ENCODE measurements around the gene SMAD3. TPM values are rescaled to one million over a fixed set of nuclear protein-coding genes. Genes with fewer than 3 reads are reported as not detected.

Gene SMAD3
- total and polyA plus RNA-seq, 10 of the 15 experiments (the other 5 are each of a cell fraction or from before 2014, with no cell fraction given) = 5.6 to 43.2 (median 16.0) TPM

DNA sequence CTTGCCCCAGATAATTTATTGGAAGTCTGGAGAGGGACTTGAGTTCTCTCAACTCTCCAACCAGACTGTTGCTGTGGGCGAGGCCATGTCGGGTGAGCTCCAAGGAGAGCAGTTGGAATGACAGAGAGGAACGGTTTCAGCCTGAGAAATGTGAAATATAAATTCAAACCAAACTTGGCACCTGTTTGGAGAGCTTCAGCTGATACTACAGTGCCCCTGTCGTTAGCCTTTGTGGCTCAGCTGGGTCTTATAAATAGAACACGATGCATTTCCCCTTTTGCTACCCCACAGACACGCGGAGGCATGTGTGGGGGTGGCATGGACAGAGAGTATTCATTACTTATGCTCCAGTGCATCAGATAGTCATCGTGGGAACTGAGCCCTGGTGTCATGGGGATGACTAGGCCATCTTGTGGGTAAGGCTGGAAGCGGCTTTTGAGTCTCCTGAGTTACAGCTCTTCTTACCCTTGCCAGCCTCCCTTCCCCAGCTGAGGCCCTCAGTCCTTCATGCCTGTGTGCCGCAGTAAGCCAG is 15.6 kb downstream of the SMAD3 start:
- peak overlapping the region; percentile 56 for H3K4me3 ChIP-seq
- H3K4me1 ChIP-seq (ENCODE audit: control insufficient read depth, insufficient read depth, low read length) = peaks cover 86% of the 10 kb centered on the region
- 0 out of 2 replicates have a peak, but pooled peaks cover 3% of the 10 kb centered on the region for H4K20me1 ChIP-seq (ENCODE audit: control insufficient read depth, insufficient read depth)
- WGBS (ENCODE audit: insufficient coverage, insufficient replicate concordance, low lambda C conversion rate, missing lambda C conversion rate) = 0% methylated on average over 10 of the region's 10 CpGs
- H3K79me2 ChIP-seq (ENCODE audit: control insufficient read depth, insufficient read depth, low read length) = peaks cover 76% of the 10 kb centered on the region
- no peaks in the 10 kb centered on the region for H3K9me3 ChIP-seq (replicated peaks; ENCODE audit: control insufficient read depth, insufficient read depth, low read length)
- peak overlapping the region; percentile 92 for H3K4me2 ChIP-seq (ENCODE audit: control insufficient read depth, insufficient read depth)
- ChIA-PET POLR2A (interaction anchor here (0.5 to 6.8 kb wide), 9 partner anchors 9 to 62 kb away, joined by 3 to 79 read pairs (median 5); partner anchors contain the start of gene SMAD3), CTCF (interaction anchor here (0.6 to 8.5 kb wide), 19 partner anchors 9 to 1039 kb away, joined by 3 to 71 read pairs (median 4); no protein-coding TSS in a partner anchor), RAD21 (ENCODE audit: unreplicated experiment) (interaction anchor here (0.8 to 13.0 kb wide), 25 partner anchors 12 to 223 kb away, joined by 3 to 215 read pairs (median 4); partner anchors contain the start of gene SMAD3), SMC1A (ENCODE audit: uncharacterized antibody, unreplicated experiment) (interaction anchor here (1.0 to 13.0 kb wide), 26 partner anchors 10 to 223 kb away, joined by 3 to 247 read pairs (median 10); partner anchors contain the start of gene SMAD3)
- H3K27me3 ChIP-seq (replicated peaks in 1 of 2; ENCODE audit: control insufficient read depth in 2 of 2, insufficient read depth in 2 of 2, low read length in 1 of 2) = no peaks in the 10 kb centered on the region
- FAIRE-seq = peak; percentile 89
- in situ Hi-C loops (cut with MboI) = loop anchor here (25.0 kb wide), 1 partner anchor 1294 kb away; the partner anchor contains the start of gene DENND4A
- H3K9ac ChIP-seq (ENCODE audit: control insufficient read depth, insufficient read depth, low read length) = peak overlapping the region; percentile 73
- peaks cover 3% of the 10 kb centered on the region in 2 experiments for H3K36me3 ChIP-seq (ENCODE audit: control insufficient read depth in 2 of 2, insufficient read depth in 2 of 2, low read length in 1 of 2)
- no TSS peak for BruUV-seq (replicated peaks)
- no peak overlapping the region for H2AFZ ChIP-seq (ENCODE audit: control insufficient read depth, low read depth, low read length)
- peak; percentile 99 for DNase-seq (ENCODE audit: low read depth, low spot score)
- intact Hi-C loops (cut with micrococcal nuclease; ENCODE audit: unreplicated experiment) = loop anchor here (1.0 to 10.0 kb wide), 5 partner anchors 14 to 764 kb away; partner anchors contain the start of gene RNU6-1
- peak; percentile 58 for ATAC-seq
- H3K27ac ChIP-seq (ENCODE audit: control insufficient read depth, insufficient read depth) = peak overlapping the region; percentile 93
- TF ChIP-seq NFIC (IDR thresholded peaks at IDR 0.05; ENCODE audit: low read depth, low read length) (no peak), CREM (IDR thresholded peaks at IDR 0.05; ENCODE audit: low read depth) (peak; percentile 95), YBX1 (IDR thresholded peaks at IDR 0.05) (no peak), BACH1 (IDR thresholded peaks at IDR 0.05; ENCODE audit: borderline replicate concordance) (peak; percentile 66; the same call in 1 of the 2 replicates), NFYA (IDR thresholded peaks at IDR 0.05; ENCODE audit: borderline replicate concordance, low read depth, low read length) (no peak), ZSCAN29 (IDR thresholded peaks at IDR 0.05) (0 out of 2 replicates have a peak, but pooled peaks have one; percentile 15), LARP7 (IDR thresholded peaks at IDR 0.05) (no peak), CBX5 (IDR thresholded peaks at IDR 0.05; ENCODE audit: low read depth) (no peak), SMC3 (IDR thresholded peaks at IDR 0.05; ENCODE audit: borderline replicate concordance, low read length) (peak; percentile 49; the same call in 1 of the 2 replicates)
- TF ChIP-seq, protein P1, sequence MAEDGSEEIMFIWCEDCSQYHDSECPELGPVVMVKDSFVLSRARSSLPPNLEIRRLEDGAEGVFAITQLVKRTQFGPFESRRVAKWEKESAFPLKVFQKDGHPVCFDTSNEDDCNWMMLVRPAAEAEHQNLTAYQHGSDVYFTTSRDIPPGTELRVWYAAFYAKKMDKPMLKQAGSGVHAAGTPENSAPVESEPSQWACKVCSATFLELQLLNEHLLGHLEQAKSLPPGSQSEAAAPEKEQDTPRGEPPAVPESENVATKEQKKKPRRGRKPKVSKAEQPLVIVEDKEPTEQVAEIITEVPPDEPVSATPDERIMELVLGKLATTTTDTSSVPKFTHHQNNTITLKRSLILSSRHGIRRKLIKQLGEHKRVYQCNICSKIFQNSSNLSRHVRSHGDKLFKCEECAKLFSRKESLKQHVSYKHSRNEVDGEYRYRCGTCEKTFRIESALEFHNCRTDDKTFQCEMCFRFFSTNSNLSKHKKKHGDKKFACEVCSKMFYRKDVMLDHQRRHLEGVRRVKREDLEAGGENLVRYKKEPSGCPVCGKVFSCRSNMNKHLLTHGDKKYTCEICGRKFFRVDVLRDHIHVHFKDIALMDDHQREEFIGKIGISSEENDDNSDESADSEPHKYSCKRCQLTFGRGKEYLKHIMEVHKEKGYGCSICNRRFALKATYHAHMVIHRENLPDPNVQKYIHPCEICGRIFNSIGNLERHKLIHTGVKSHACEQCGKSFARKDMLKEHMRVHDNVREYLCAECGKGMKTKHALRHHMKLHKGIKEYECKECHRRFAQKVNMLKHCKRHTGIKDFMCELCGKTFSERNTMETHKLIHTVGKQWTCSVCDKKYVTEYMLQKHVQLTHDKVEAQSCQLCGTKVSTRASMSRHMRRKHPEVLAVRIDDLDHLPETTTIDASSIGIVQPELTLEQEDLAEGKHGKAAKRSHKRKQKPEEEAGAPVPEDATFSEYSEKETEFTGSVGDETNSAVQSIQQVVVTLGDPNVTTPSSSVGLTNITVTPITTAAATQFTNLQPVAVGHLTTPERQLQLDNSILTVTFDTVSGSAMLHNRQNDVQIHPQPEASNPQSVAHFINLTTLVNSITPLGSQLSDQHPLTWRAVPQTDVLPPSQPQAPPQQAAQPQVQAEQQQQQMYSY (CRISPR knock-in tag; IDR thresholded peaks at IDR 0.05) = no peak
- TF ChIP-seq, protein P2, sequence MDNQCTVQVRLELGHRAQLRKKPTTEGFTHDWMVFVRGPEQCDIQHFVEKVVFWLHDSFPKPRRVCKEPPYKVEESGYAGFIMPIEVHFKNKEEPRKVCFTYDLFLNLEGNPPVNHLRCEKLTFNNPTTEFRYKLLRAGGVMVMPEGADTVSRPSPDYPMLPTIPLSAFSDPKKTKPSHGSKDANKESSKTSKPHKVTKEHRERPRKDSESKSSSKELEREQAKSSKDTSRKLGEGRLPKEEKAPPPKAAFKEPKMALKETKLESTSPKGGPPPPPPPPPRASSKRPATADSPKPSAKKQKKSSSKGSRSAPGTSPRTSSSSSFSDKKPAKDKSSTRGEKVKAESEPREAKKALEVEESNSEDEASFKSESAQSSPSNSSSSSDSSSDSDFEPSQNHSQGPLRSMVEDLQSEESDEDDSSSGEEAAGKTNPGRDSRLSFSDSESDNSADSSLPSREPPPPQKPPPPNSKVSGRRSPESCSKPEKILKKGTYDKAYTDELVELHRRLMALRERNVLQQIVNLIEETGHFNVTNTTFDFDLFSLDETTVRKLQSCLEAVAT (IDR thresholded peaks at IDR 0.05) = no peak; the same call in 1 of the 2 replicates
- TF ChIP-seq, protein P3, sequence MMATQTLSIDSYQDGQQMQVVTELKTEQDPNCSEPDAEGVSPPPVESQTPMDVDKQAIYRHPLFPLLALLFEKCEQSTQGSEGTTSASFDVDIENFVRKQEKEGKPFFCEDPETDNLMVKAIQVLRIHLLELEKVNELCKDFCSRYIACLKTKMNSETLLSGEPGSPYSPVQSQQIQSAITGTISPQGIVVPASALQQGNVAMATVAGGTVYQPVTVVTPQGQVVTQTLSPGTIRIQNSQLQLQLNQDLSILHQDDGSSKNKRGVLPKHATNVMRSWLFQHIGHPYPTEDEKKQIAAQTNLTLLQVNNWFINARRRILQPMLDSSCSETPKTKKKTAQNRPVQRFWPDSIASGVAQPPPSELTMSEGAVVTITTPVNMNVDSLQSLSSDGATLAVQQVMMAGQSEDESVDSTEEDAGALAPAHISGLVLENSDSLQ (IDR thresholded peaks at IDR 0.05) = 0 out of 2 replicates have a peak, but pooled peaks have one; percentile 41
- TF ChIP-seq, protein P4, sequence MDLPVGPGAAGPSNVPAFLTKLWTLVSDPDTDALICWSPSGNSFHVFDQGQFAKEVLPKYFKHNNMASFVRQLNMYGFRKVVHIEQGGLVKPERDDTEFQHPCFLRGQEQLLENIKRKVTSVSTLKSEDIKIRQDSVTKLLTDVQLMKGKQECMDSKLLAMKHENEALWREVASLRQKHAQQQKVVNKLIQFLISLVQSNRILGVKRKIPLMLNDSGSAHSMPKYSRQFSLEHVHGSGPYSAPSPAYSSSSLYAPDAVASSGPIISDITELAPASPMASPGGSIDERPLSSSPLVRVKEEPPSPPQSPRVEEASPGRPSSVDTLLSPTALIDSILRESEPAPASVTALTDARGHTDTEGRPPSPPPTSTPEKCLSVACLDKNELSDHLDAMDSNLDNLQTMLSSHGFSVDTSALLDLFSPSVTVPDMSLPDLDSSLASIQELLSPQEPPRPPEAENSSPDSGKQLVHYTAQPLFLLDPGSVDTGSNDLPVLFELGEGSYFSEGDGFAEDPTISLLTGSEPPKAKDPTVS (IDR thresholded peaks at IDR 0.05; ENCODE audit: low read depth, low read length) = no peak
- TF ChIP-seq, protein P5, sequence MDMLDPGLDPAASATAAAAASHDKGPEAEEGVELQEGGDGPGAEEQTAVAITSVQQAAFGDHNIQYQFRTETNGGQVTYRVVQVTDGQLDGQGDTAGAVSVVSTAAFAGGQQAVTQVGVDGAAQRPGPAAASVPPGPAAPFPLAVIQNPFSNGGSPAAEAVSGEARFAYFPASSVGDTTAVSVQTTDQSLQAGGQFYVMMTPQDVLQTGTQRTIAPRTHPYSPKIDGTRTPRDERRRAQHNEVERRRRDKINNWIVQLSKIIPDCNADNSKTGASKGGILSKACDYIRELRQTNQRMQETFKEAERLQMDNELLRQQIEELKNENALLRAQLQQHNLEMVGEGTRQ (IDR thresholded peaks at IDR 0.05; ENCODE audit: borderline replicate concordance, low read depth, low read length) = no peak
